Kidney (tissue), 14 donors: ENCODE data around the gene SYNPO2. TPM values are rescaled to one million over a fixed set of nuclear protein-coding genes. Genes with fewer than 3 reads are reported as not detected.
A peak's percentile ranks its signal among the peaks of the same experiment; 100 is the strongest.

ENCODE experiments used
- DNase-seq, 5 donors: peaks; one replicate each; pipeline ENCODE4 v3.0.0-alpha.2; 2013 to 2020
- FAIRE-seq: peaks from 2 replicates; lab custom pipeline; 2012; peaks lifted over from hg19 to GRCh38; lab: Jason Lieb, UNC
- H3K27ac ChIP-seq, 2 donors: one replicate each; pipeline ENCODE4 v1.7.0; 2013; ENCODE audit warnings: low read depth in 2 of 2, low read length in 2 of 2, inconsistent platforms in 1 of 2
- H3K27me3 ChIP-seq: one replicate; pipeline ENCODE4 v1.7.1; 2013; ENCODE audit warnings: low read length, inconsistent platforms; ENCODE audit not compliant: control insufficient read depth, insufficient read depth
- H3K36me3 ChIP-seq, 3 donors: one replicate each; pipeline versions ENCODE4 v1.7.0 to v1.7.1; 2013; ENCODE audit warnings: low read length in 3 of 3, control low read depth in 1 of 3, inconsistent platforms in 1 of 3; ENCODE audit not compliant: insufficient read depth in 3 of 3, control insufficient read depth in 2 of 3
- H3K4me1 ChIP-seq, 3 donors: one replicate each; pipeline versions ENCODE4 v1.7.0 to v1.7.1; 2013; ENCODE audit warnings: low read length in 3 of 3, inconsistent platforms in 1 of 3, low read depth in 1 of 3; ENCODE audit not compliant: control insufficient read depth in 2 of 3, insufficient read depth in 2 of 3
- H3K4me3 ChIP-seq, 3 donors: one replicate each; pipeline versions ENCODE4 v1.7.0 to v1.8.1; 2013; ENCODE audit warnings: low read length in 3 of 3, control low read depth in 1 of 3, inconsistent platforms in 1 of 3
- H3K9ac ChIP-seq, 3 donors: one replicate each; pipeline versions ENCODE4 v1.7.0 to v1.7.1; 2013; ENCODE audit warnings: low read length in 3 of 3, control low read depth in 1 of 3, inconsistent platforms in 1 of 3
- H3K9me3 ChIP-seq, 3 donors: one replicate each; pipeline versions ENCODE4 v1.7.0 to v1.7.1; 2013; ENCODE audit warnings: low read length in 3 of 3, control low read depth in 1 of 3, inconsistent platforms in 1 of 3; ENCODE audit not compliant: control insufficient read depth in 2 of 3, insufficient read depth in 1 of 3
- intact Hi-C: fragments of 100-400 bp; cut with DNase I; formaldehyde crosslinking; loops from one replicate; pipeline ENCODE4 v1.11.1; 2022
- polyA plus RNA-seq: library from polyadenylated mRNA; stranded (reverse); fragments of 350-450 nt; fragmentation: Illumina TruSeq; extraction: RNeasy Lipid Tissue Mini Kit (QIAGEN cat#74804); gene quantifications from one replicate; pipeline ENCODE4 v1.2.3, GENCODE V29; 2014; ENCODE audit warnings: low read depth, low replicate concordance; ENCODE audit not compliant: insufficient read depth
- total RNA-seq: library from RNA; stranded (reverse); fragmentation: NEBNext Ultra II Directional; extraction: Animal tissue kit (Norgen Biotek cat#: 25700); gene quantifications from one replicate; pipeline ENCODE4 v1.2.1, GENCODE V29; 2021
- TF ChIP-seq, protein P1 (sequence below): IDR thresholded peaks from 3 replicates; pipeline ENCODE4 v1.5.1; 2012; ENCODE audit warnings: mild to moderate bottlenecking, moderate library complexity, borderline replicate concordance; ENCODE audit not compliant: insufficient read depth; ENCODE audit errors: extremely low read depth
- donor health status: control.
- donor health status: control.
- donor health status: control.
- donor health status: control.
- donor health status: control.
- donor health status: DM: yes; HTN: yes; CAD: no.
- donor health status: Normal renal cell carcinoma (clear cell type).

SYNPO2 gene
- total and polyA plus RNA-seq, 2 donors from 2014 or later = 7.5 to 56.5 TPM

DNA sequence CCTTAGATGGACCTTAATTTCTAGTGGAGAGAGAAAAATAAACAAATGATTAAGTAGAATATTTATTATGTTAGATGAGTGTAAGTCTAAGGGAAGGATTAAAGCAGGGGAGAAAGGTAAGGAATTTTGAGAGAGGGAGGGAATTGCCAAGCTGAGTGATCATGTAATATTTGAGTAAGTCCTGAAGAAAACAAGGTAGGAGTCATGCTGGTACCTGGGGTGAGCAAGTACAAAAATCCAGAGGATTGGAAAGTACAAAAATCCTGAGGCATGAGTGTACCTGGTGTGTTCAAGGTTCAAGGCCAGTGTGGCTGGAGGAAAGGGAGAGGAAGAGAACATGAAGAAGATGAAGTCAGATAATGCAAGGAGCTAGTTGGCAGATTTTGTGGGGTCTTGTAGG is 159.8 kb downstream of the SYNPO2 start:
- Histone ChIP-seq H3K9ac (no peak overlapping the region), H3K36me3 (no peaks in the 10 kb centered on the region), H3K4me1 (no peaks in the 10 kb centered on the region), H3K27me3 (no peaks in the 10 kb centered on the region), H3K9me3 (no peaks in the 10 kb centered on the region), H3K27ac (no peak overlapping the region), H3K4me3 (no peak overlapping the region)
- intact Hi-C loops = no loop called here
- DNase-seq (no peak), FAIRE-seq (no peak)
- TF ChIP-seq, protein P1, sequence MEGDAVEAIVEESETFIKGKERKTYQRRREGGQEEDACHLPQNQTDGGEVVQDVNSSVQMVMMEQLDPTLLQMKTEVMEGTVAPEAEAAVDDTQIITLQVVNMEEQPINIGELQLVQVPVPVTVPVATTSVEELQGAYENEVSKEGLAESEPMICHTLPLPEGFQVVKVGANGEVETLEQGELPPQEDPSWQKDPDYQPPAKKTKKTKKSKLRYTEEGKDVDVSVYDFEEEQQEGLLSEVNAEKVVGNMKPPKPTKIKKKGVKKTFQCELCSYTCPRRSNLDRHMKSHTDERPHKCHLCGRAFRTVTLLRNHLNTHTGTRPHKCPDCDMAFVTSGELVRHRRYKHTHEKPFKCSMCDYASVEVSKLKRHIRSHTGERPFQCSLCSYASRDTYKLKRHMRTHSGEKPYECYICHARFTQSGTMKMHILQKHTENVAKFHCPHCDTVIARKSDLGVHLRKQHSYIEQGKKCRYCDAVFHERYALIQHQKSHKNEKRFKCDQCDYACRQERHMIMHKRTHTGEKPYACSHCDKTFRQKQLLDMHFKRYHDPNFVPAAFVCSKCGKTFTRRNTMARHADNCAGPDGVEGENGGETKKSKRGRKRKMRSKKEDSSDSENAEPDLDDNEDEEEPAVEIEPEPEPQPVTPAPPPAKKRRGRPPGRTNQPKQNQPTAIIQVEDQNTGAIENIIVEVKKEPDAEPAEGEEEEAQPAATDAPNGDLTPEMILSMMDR = no peak

DNA sequence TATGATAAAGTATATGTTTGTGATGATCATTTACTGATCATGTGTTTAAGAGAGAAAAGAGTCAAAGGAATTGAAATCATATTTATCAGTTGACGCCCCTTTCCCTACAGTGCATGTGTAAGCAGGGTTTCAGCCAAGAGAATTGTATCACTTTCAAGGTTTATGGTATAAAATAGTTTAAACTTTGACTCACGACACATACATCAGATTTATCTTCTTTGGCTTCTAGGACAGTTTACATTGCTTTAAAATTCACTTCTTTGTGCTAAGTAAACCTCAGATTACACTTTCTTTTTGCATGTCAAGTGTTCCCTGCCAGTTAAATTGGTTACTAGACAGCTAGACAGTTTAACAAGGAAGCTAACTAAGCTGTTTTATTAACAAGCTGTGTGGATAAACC is 160.7 kb downstream of the SYNPO2 start:
- no peak overlapping the region for H3K27ac ChIP-seq
- FAIRE-seq (no peak), DNase-seq (peak in 2 of 5 donors; percentile 43 to 73)
- H3K27me3 ChIP-seq = no peaks in the 10 kb centered on the region
- H3K9me3 ChIP-seq = no peaks in the 10 kb centered on the region
- H3K4me3 ChIP-seq = no peak overlapping the region
- no peaks in the 10 kb centered on the region for H3K36me3 ChIP-seq
- TF ChIP-seq, protein P1 = no peak
- H3K9ac ChIP-seq = no peak overlapping the region
- no peaks in the 10 kb centered on the region for H3K4me1 ChIP-seq
- intact Hi-C loops = no loop called here

DNA sequence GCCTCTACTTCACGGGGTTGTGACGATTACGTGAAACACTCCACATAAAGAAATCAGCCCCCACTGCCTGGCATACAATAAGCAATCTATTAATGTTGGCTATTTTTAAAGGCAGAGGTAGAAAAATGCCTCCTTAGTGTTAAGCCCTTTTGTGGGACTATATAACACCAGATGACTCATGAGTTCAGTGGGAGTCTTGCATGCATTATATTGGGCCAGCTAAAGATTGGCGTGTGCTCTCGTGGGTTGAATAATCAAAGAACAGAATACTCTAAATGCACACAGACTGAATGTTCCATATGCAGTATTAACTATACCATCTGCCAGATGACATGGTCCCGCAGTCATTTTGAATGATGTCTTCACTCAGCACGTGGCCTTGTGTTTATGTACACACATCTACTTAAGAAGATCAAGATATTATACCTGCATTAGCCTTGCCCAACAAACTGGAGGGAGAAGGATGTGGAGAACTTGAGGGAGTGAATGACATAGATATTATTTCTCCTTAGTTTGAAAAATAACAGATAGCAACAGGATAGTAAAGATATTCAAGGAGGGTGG is 162.0 kb downstream of the SYNPO2 start:
- DNase-seq (no peak), FAIRE-seq (no peak)
- Histone ChIP-seq H3K4me3 (no peak overlapping the region), H3K27ac (no peak overlapping the region), H3K36me3 (no peaks in the 10 kb centered on the region), H3K9me3 (no peaks in the 10 kb centered on the region), H3K4me1 (no peaks in the 10 kb centered on the region), H3K27me3 (no peaks in the 10 kb centered on the region), H3K9ac (no peak overlapping the region)
- intact Hi-C loops = no loop called here
- TF ChIP-seq, protein P1 = no peak

DNA sequence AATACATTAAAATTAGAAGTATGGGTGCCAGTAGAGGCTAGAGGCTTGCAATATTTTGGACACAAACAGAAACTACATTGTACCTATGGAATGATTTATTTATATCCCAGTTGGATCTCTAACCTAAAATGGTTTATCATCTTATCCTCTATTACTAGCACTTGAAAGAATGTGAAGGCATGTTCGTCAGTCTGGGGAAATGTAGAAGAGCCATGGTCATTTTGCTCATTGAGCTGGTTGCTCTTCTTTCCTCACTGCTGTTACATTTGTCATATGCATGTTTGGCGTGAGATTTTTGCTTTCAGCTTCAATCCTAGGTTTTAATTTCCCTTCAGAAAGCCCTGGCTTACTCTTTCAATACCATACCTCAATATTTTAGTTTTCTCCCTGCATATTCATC is 164.6 kb downstream of the SYNPO2 start:
- DNase-seq (no peak), FAIRE-seq (no peak)
- intact Hi-C loops = no loop called here
- no peak overlapping the region for H3K27ac ChIP-seq
- H3K9ac ChIP-seq = no peak overlapping the region
- TF ChIP-seq, protein P1 = no peak
- no peaks in the 10 kb centered on the region for H3K9me3 ChIP-seq
- no peak overlapping the region for H3K4me3 ChIP-seq
- no peaks in the 10 kb centered on the region for H3K36me3 ChIP-seq
- H3K4me1 ChIP-seq = no peaks in the 10 kb centered on the region
- H3K27me3 ChIP-seq = no peaks in the 10 kb centered on the region
